Stimulated activated CD8-positive, alpha-beta memory T cell treated with anti-CD3 and anti-CD28 coated beads, Interleukin-12 subunit alpha, Interleukin-12 subunit beta, amount 100 ng/mL, for 4 hours (primary cell): ENCODE results near the gene TNS3.
"Not testable (repeated sequence)": the region's sequence is repeated elsewhere in the genome, so short reads cannot be mapped to it uniquely, and the experiment has no call there.

Source experiments
- DNase-seq: peaks from one replicate; pipeline ENCODE4 v3.0.0-alpha.2; 2020; ENCODE audit warnings: low read depth

Gene TNS3

GRCh38 chr7:47581804-47582763 lies at the start of gene TNS3:
TNS3 (minus strand) TSS chr7:47582111; CDS start chr7:47439636, 142,475 bp downstream.
- no peak for DNase-seq

GRCh38 chr7:47631711-47632110 lies 49.8 kb upstream of the TNS3 start:
- no peak for DNase-seq

GRCh38 chr7:47627580-47628283 lies 45.8 kb upstream of the TNS3 start:
- DNase-seq, result no peak

GRCh38 chr7:47625861-47626715 lies 44.2 kb upstream of the TNS3 start:
- no peak for DNase-seq

GRCh38 chr7:47624689-47625088 lies 42.8 kb upstream of the TNS3 start:
- DNase-seq, result no peak

- no peak for DNase-seq
Observed at GRCh38 chr7:47622946-47623640, 41.2 kb upstream of the TNS3 start.

GRCh38 chr7:47622586-47622945 lies 40.7 kb upstream of the TNS3 start:
- DNase-seq, result no peak

GRCh38 chr7:47621979-47622561 lies 40.2 kb upstream of the TNS3 start:
- DNase-seq, result no peak

- no peak for DNase-seq
Observed at GRCh38 chr7:47621347-47621746, 39.4 kb upstream of the TNS3 start.

- no peak for DNase-seq
Observed at GRCh38 chr7:47619806-47620205, 37.9 kb upstream of the TNS3 start.

- no peak for DNase-seq
Observed at GRCh38 chr7:47617131-47617530, 35.2 kb upstream of the TNS3 start.

GRCh38 chr7:47614450-47614849 lies 32.5 kb upstream of the TNS3 start:
- DNase-seq, result no peak

- DNase-seq, result no peak
Observed at GRCh38 chr7:47611045-47611511, 29.2 kb upstream of the TNS3 start.

GRCh38 chr7:47610506-47611044 lies 28.7 kb upstream of the TNS3 start:
- DNase-seq, result no peak

GRCh38 chr7:47609803-47610452 lies 28.0 kb upstream of the TNS3 start:
- no peak for DNase-seq

GRCh38 chr7:47606593-47607046 lies 24.7 kb upstream of the TNS3 start:
- DNase-seq, result not testable (repeated sequence)

- no peak for DNase-seq
Observed at GRCh38 chr7:47605816-47606575, 24.1 kb upstream of the TNS3 start.

- DNase-seq, result no peak
Observed at GRCh38 chr7:47604496-47604890, 22.6 kb upstream of the TNS3 start.

- DNase-seq, result not testable (repeated sequence)
Observed at GRCh38 chr7:47603514-47604255, 21.8 kb upstream of the TNS3 start.
